ENCODE data around the gene ADSS1. TPM values are rescaled to one million over a fixed set of nuclear protein-coding genes. Genes with fewer than 3 reads are reported as not detected.
A peak's percentile ranks its signal among the peaks of the same experiment; 100 is the strongest.

The ADSS1 gene
- polyA plus RNA-seq, 1 donor (not counting 4 experiments of a cell fraction or from before 2014, with no cell fraction given), result 1.7 TPM

GRCh38 chr14:104721505-104722431, 2.3 kb upstream of the ADSS1 start:
- H3K36me3 ChIP-seq (ENCODE audit: control insufficient read depth in 2 of 2, extremely low read depth in 1 of 2, insufficient read depth in 2 of 2, low read length in 2 of 2), result peaks cover 0 to 12% of the 10 kb centered on the region in 2 experiments
- H2AFZ ChIP-seq (ENCODE audit: control insufficient read depth, low read length), result no peak overlapping the region
- H3K4me1 ChIP-seq (ENCODE audit: control insufficient read depth, extremely low read depth, insufficient read depth, low read length), result peaks cover 6% of the 10 kb centered on the region
- no peaks in the 10 kb centered on the region for H3K9me1 ChIP-seq (ENCODE audit: control insufficient read depth, extremely low read depth, insufficient read depth, low read length)
- no peak overlapping the region for H3K9ac ChIP-seq (ENCODE audit: control insufficient read depth, extremely low read depth, insufficient read depth, low read length)
- H3K27ac ChIP-seq (ENCODE audit: control insufficient read depth, insufficient read depth, low read length), result no peak overlapping the region
- TF ChIP-seq CTCF (optimal IDR thresholded peaks at IDR 0.05 in 1 of 3, IDR thresholded peaks at IDR 0.05 in 1 of 3, conservative IDR thresholded peaks at IDR 0.05 in 1 of 3; ENCODE audit: extremely low read depth in 1 of 3, insufficient read depth in 2 of 3, low read length in 3 of 3), result no peak
- no peak for TF ChIP-seq EZH2 (IDR thresholded peaks at IDR 0.05; ENCODE audit: low read length)
- no peak overlapping the region for H3K4me3 ChIP-seq (ENCODE audit: control insufficient read depth in 2 of 3, extremely low read depth in 1 of 3, insufficient read depth in 2 of 3, low read depth in 1 of 3, low read length in 3 of 3)
- DNase-seq (ENCODE audit: low read depth, low spot score) (no peak), FAIRE-seq (no peak)
- no peaks in the 10 kb centered on the region for H3K79me2 ChIP-seq (ENCODE audit: control insufficient read depth, insufficient read depth, low read length)
- no peaks in the 10 kb centered on the region for H3K9me3 ChIP-seq (ENCODE audit: control insufficient read depth, low read depth, low read length)
- dilution Hi-C loops (cut with MboI; ENCODE audit: extremely low pct_ligation_motif_present, low sequenced_read_pairs), result no loop called here
- no peak overlapping the region for H3K4me2 ChIP-seq (ENCODE audit: control insufficient read depth, extremely low read depth, insufficient read depth, low read depth, low read length)
- peaks cover 5% of the 10 kb centered on the region for H3K27me3 ChIP-seq (ENCODE audit: control insufficient read depth, extremely low read depth, insufficient read depth, low read length)
- H4K20me1 ChIP-seq (ENCODE audit: control insufficient read depth, extremely low read depth, insufficient read depth, low read length), result peaks cover 7% of the 10 kb centered on the region

- Histone ChIP-seq H3K9ac (ENCODE audit: control insufficient read depth, extremely low read depth, insufficient read depth, low read length) (no peak overlapping the region), H3K9me3 (ENCODE audit: control insufficient read depth, low read depth, low read length) (no peaks in the 10 kb centered on the region), H3K9me1 (ENCODE audit: control insufficient read depth, extremely low read depth, insufficient read depth, low read length) (no peaks in the 10 kb centered on the region), H3K4me2 (ENCODE audit: control insufficient read depth, extremely low read depth, insufficient read depth, low read depth, low read length) (peak overlapping the region; percentile 76), H3K4me3 (ENCODE audit: control insufficient read depth in 2 of 3, extremely low read depth in 1 of 3, insufficient read depth in 2 of 3, low read depth in 1 of 3, low read length in 3 of 3) (peak overlapping the region; percentile 34 to 66 (median 51)), H3K36me3 (ENCODE audit: control insufficient read depth in 2 of 2, extremely low read depth in 1 of 2, insufficient read depth in 2 of 2, low read length in 2 of 2) (peaks cover 0 to 10% of the 10 kb centered on the region in 2 experiments), H3K79me2 (ENCODE audit: control insufficient read depth, insufficient read depth, low read length) (no peaks in the 10 kb centered on the region), H3K27me3 (ENCODE audit: control insufficient read depth, extremely low read depth, insufficient read depth, low read length) (peaks cover 5% of the 10 kb centered on the region), H2AFZ (ENCODE audit: control insufficient read depth, low read length) (no peak overlapping the region), H3K4me1 (ENCODE audit: control insufficient read depth, extremely low read depth, insufficient read depth, low read length) (peaks cover 6% of the 10 kb centered on the region), H3K27ac (ENCODE audit: control insufficient read depth, insufficient read depth, low read length) (no peak overlapping the region), H4K20me1 (ENCODE audit: control insufficient read depth, extremely low read depth, insufficient read depth, low read length) (peaks cover 7% of the 10 kb centered on the region)
- no peak for FAIRE-seq
- no peak for DNase-seq (ENCODE audit: low read depth, low spot score)
- TF ChIP-seq CTCF (optimal IDR thresholded peaks at IDR 0.05 in 1 of 3, IDR thresholded peaks at IDR 0.05 in 1 of 3, conservative IDR thresholded peaks at IDR 0.05 in 1 of 3; ENCODE audit: extremely low read depth in 1 of 3, insufficient read depth in 2 of 3, low read length in 3 of 3) (no peak), EZH2 (IDR thresholded peaks at IDR 0.05; ENCODE audit: low read length) (no peak)
- dilution Hi-C loops (cut with MboI; ENCODE audit: extremely low pct_ligation_motif_present, low sequenced_read_pairs), result no loop called here
Observed at GRCh38 chr14:104722938-104723650, 935 bp upstream of the ADSS1 start.

All from keratinocyte (primary cell).